Fibroblast of villous mesenchyme (primary cell): ENCODE data around the gene HTR1B. TPM values are rescaled to one million over a fixed set of nuclear protein-coding genes. Genes with fewer than 3 reads are reported as not detected.

Experiments
- DNase-seq: peaks from one replicate; pipeline ENCODE4 v3.0.0-alpha.2; 2010; ENCODE audit warnings: low read depth
- H3K4me3 ChIP-seq: 2 replicates; pipeline ENCODE4 v1.5.1; 2011; ENCODE audit warnings: low read depth, mild to moderate bottlenecking, low read length
- total RNA-seq: library from RNA; depleted of rRNA; stranded (reverse); fragments of >200 nt; gene quantifications from 2 replicates; pipeline ENCODE4 v1.2.3, GENCODE V29; 2012
- TF ChIP-seq, protein P1 (sequence below): IDR thresholded peaks from 2 replicates; pipeline ENCODE4 v1.5.1; 2012; ENCODE audit warnings: low read depth, mild to moderate bottlenecking, low read length; ENCODE audit not compliant: insufficient read depth

Gene HTR1B
- total RNA-seq, 1 donor = 8.2 TPM

DNA sequence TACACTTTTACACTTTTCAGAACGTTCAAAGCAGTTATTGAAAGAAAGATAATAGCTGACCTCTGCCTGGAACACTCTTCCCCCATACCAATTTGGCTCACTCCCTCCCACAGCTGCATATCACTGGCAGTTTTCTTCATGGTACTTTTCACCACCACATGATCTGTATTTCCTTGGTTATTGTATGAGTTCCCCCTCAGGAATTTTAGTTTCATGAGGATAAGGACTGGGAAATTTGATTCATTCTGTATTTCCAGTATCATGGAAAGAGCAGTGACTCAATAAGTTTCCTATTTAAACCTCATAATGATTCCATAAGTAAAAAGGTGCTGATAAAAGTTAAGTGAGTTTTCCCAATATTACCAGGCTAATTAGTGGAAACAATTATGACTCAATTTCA, 16.0 kb downstream of the HTR1B start:
- TF ChIP-seq, protein P1, sequence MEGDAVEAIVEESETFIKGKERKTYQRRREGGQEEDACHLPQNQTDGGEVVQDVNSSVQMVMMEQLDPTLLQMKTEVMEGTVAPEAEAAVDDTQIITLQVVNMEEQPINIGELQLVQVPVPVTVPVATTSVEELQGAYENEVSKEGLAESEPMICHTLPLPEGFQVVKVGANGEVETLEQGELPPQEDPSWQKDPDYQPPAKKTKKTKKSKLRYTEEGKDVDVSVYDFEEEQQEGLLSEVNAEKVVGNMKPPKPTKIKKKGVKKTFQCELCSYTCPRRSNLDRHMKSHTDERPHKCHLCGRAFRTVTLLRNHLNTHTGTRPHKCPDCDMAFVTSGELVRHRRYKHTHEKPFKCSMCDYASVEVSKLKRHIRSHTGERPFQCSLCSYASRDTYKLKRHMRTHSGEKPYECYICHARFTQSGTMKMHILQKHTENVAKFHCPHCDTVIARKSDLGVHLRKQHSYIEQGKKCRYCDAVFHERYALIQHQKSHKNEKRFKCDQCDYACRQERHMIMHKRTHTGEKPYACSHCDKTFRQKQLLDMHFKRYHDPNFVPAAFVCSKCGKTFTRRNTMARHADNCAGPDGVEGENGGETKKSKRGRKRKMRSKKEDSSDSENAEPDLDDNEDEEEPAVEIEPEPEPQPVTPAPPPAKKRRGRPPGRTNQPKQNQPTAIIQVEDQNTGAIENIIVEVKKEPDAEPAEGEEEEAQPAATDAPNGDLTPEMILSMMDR = no peak
- no peak for DNase-seq
- no peak overlapping the region for H3K4me3 ChIP-seq

DNA sequence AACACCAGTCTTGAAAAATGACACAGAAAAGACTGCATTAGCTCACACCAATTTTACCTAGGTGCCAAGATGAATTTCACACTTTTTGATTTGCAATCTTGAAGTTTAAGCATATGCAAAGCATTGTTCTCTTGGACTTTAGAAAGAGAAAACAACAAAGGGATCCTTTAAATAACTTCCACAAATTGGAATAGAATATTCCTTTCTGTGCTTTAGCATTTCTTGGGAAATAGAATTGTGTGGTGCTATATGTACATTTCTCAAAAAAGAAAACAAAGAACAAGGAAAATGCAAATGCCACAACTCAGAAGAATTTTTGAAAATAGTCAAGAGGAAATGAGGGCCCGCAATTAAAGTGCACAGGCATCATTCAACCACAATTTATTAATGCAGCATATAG, 17.0 kb downstream of the HTR1B start:
- DNase-seq = no peak
- H3K4me3 ChIP-seq = no peak overlapping the region
- TF ChIP-seq, protein P1 = no peak

DNA sequence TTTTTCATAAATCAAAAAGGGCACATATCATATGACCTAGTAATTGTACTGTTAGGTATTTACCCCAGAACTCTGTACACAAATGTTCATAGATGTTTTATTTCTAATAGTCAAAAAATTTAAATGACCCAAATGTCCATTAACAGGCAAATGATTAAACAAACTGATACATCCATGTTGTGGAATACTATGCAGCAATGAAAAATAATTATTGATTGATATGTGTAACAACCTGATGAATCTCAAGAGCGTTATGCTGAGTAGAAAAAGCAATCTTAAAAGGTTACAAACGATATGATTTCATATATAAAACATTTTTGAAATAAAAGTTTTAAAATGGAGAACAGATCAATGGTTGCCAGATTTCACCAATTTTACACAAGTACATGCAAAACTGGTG, 18.1 kb downstream of the HTR1B start:
- no peak for DNase-seq
- H3K4me3 ChIP-seq = no peak overlapping the region
- TF ChIP-seq, protein P1 = no peak

DNA sequence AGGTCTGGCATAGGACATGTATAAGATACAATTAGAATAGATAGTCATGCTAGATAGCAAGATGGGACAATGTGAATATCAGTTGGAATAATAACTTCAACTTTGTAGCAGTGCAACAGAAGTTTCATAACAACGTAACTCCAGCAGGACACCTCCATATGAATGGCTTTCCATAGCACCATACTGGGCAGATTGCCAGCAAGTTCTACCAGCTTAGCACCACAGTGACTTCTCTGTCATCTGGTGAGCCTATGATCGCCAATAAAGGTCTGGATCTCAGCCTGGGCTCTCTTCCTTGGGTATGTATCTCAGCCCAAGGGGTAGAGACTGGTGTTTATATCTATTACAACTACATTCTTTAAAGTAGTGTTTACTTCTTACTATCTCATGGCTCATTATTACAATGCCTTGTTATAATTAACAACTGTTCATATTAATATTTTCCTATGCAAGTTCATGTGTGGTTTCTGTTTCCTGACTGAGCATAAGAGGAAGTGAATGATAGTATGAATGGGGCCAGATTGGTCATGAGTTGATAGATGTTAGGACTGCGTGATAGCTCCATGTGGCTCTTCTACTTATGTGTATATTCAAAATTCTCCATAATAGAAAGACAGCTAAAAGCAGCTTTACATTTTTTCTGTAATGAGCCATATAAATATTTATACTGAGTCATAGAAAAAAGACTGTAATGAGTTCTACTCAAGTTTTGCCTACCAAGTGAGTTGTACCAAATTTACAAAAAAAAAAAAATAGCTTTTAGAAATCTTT, 22.9 kb downstream of the HTR1B start:
- H3K4me3 ChIP-seq = no peak overlapping the region
- DNase-seq = no peak
- TF ChIP-seq, protein P1 = no peak

DNA sequence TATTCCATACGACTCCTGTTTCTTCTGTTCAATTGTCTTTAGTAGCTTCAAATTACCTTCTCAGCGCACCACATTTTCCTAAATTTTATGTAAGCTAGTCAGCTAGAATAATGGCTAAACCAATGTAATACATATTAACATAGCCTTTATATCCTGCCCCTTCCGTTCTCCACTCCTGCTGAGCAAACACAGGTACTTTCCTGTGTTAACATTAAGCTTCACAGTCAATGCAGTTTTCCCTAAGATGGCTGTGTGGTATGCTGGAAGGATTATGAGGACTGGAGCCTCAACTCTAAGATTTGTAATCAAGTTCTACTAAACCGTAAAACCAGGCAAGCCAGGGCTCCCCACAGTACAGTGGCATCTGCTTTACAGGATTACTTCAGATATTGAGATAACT, 29.4 kb downstream of the HTR1B start:
- no peak for DNase-seq
- TF ChIP-seq, protein P1 = no peak
- H3K4me3 ChIP-seq = no peak overlapping the region

DNA sequence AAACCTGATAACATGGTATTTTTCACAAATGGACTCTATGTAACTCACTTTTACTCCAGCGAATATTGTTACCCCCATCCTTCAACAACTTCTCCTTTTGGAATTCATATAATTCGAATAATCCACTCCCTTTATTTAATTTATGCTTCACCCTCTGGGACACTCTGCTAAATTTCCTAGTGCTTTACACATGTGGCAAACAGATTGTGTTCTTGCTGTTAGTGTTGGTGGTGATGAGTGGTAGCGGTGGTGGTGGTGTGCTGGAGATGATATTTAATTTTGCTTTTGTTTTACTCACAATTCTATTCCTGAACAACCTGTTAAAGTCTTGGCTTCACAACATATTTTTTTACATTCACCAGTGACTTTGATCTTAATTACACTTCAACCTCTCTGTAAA, 32.8 kb downstream of the HTR1B start:
- TF ChIP-seq, protein P1 = no peak
- H3K4me3 ChIP-seq = no peak overlapping the region
- no peak for DNase-seq

DNA sequence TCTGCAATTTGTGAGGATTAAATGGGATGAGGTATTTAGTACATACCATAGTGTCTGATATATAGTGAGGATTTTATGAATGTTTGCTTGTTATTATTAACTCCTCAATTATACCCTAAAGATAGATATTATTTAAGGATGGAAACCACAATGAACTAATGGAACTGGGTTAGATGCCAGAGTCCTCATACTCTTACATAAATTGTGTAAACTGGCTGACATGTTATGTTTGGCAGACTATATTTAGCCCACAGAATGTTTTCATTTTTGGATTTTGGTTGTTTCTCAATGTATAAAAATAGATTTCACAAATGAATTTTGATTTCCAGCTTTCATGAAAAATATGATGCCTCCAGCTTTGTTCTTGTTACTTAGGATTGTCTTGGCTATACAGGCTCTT, 37.6 kb downstream of the HTR1B start:
- no peak overlapping the region for H3K4me3 ChIP-seq
- DNase-seq = peak; percentile 32
- TF ChIP-seq, protein P1 = no peak
